ENCODE data around the gene SYT3. TPM values are rescaled to one million over a fixed set of nuclear protein-coding genes. Genes with fewer than 3 reads are reported as not detected.

SYT3 gene
- total RNA-seq, 1 experiment from 2014 or later = 14.6 TPM

DNA sequence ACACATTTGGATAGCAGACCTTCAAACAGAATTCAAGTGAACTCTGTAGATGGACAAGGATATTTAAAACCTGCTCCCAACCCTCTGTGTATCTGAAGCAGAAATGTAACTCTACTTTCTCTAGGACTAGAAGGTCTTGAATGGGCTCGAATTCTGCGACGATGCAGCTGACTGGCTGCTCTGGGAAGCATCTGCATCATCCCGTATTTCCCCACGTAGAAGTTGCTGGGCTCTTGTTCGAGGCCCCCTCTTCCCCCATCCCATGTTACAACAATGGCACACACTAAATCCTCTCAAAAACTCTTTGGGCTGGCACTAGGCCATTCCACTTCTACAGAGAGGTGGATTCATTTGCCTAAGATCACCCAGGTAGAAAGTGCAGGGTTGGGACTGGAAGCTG lies 24.5 kb upstream of the SYT3 start:
- ChIA-PET POLR2A (interaction anchor here (0.6 kb wide), 1 partner anchor 60 kb away, joined by 3 read pairs; no protein-coding TSS in a partner anchor), CTCF (interaction anchor here (0.6 to 4.5 kb wide), 3 partner anchors 108 to 172 kb away, joined by 3 to 13 read pairs (median 3); no protein-coding TSS in a partner anchor)
- peaks cover 12% of the 10 kb centered on the region for H3K9me3 Mint-ChIP-seq
- TF ChIP-seq CREM (CRISPR knock-in tag; IDR thresholded peaks at IDR 0.05) (no peak), GRHL2 (CRISPR knock-in tag; IDR thresholded peaks at IDR 0.05; ENCODE audit: insufficient replicate concordance, severe bottlenecking) (no peak), CREB1 (CRISPR knock-in tag; IDR thresholded peaks at IDR 0.05) (no peak), ZNF138 (CRISPR knock-in tag; conservative IDR thresholded peaks at IDR 0.05) (no peak), RORB (CRISPR knock-in tag; IDR thresholded peaks at IDR 0.05) (no peak), OVOL2 (CRISPR knock-in tag; IDR thresholded peaks at IDR 0.05; ENCODE audit: borderline replicate concordance) (no peak)
- TF ChIP-seq, protein P1, sequence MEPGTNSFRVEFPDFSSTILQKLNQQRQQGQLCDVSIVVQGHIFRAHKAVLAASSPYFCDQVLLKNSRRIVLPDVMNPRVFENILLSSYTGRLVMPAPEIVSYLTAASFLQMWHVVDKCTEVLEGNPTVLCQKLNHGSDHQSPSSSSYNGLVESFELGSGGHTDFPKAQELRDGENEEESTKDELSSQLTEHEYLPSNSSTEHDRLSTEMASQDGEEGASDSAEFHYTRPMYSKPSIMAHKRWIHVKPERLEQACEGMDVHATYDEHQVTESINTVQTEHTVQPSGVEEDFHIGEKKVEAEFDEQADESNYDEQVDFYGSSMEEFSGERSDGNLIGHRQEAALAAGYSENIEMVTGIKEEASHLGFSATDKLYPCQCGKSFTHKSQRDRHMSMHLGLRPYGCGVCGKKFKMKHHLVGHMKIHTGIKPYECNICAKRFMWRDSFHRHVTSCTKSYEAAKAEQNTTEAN (CRISPR knock-in tag; IDR thresholded peaks at IDR 0.05) = no peak
- no peak overlapping the region for H3K4me3 Mint-ChIP-seq
- peaks cover 8% of the 10 kb centered on the region for H3K36me3 Mint-ChIP-seq
- ATAC-seq (no peak), DNase-seq (ENCODE audit: low spot score) (no peak)
- peaks cover 16% of the 10 kb centered on the region for H3K4me1 Mint-ChIP-seq
- no peak overlapping the region for H3K27ac Mint-ChIP-seq
- H3K27me3 Mint-ChIP-seq (ENCODE audit: low read depth) = peaks cover 64% of the 10 kb centered on the region

DNA sequence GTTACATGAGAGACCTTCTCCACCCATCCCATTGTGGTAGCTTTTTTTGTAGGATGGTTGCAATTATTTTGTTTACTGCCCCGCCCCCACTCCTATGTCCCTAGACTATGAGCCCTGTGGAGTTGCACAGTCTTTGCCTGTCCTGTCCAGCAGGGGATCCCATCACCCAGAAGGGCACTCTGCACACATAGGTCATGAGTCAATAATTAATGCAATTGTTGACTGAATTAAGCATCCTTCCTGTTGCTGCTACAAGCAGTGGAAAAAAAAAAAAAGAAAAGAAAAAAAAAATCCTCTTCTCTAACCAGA lies 23.8 kb upstream of the SYT3 start:
- DNase-seq (ENCODE audit: low spot score) = no peak
- no peak for ATAC-seq
- POLR2A ChIA-PET = no interaction called here
- H3K9me3 Mint-ChIP-seq = peaks cover 12% of the 10 kb centered on the region
- H3K27ac Mint-ChIP-seq = no peak overlapping the region
- TF ChIP-seq PREB (CRISPR knock-in tag; IDR thresholded peaks at IDR 0.05; ENCODE audit: borderline replicate concordance) (no peak), USF2 (CRISPR knock-in tag; IDR thresholded peaks at IDR 0.05) (no peak), TCF7 (CRISPR knock-in tag; IDR thresholded peaks at IDR 0.05; ENCODE audit: low read depth) (no peak), ESRRA (CRISPR knock-in tag; IDR thresholded peaks at IDR 0.05; ENCODE audit: borderline replicate concordance) (no peak), NFYB (CRISPR knock-in tag; conservative IDR thresholded peaks at IDR 0.05; ENCODE audit: low read depth) (no peak), ZNF423 (CRISPR knock-in tag; IDR thresholded peaks at IDR 0.05) (no peak), ZNF317 (CRISPR knock-in tag; IDR thresholded peaks at IDR 0.05; ENCODE audit: borderline replicate concordance, low read depth) (no peak), ZSCAN18 (CRISPR knock-in tag; IDR thresholded peaks at IDR 0.05) (no peak), RELA (CRISPR knock-in tag; IDR thresholded peaks at IDR 0.05; ENCODE audit: borderline replicate concordance) (no peak), NFE2L1 (CRISPR knock-in tag; IDR thresholded peaks at IDR 0.05) (no peak), OVOL2 (CRISPR knock-in tag; IDR thresholded peaks at IDR 0.05; ENCODE audit: borderline replicate concordance) (no peak), JAZF1 (CRISPR knock-in tag; IDR thresholded peaks at IDR 0.05) (no peak), FOXJ3 (CRISPR knock-in tag; IDR thresholded peaks at IDR 0.05; ENCODE audit: borderline replicate concordance) (no peak), NR3C1 (CRISPR knock-in tag; conservative IDR thresholded peaks at IDR 0.05; ENCODE audit: low read depth) (no peak), ERG (CRISPR knock-in tag; IDR thresholded peaks at IDR 0.05) (no peak), ATF1 (CRISPR knock-in tag; IDR thresholded peaks at IDR 0.05) (no peak)
- TF ChIP-seq, protein P2, sequence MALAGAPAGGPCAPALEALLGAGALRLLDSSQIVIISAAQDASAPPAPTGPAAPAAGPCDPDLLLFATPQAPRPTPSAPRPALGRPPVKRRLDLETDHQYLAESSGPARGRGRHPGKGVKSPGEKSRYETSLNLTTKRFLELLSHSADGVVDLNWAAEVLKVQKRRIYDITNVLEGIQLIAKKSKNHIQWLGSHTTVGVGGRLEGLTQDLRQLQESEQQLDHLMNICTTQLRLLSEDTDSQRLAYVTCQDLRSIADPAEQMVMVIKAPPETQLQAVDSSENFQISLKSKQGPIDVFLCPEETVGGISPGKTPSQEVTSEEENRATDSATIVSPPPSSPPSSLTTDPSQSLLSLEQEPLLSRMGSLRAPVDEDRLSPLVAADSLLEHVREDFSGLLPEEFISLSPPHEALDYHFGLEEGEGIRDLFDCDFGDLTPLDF (CRISPR knock-in tag; IDR thresholded peaks at IDR 0.05) = no peak
- TF ChIP-seq, protein P3, sequence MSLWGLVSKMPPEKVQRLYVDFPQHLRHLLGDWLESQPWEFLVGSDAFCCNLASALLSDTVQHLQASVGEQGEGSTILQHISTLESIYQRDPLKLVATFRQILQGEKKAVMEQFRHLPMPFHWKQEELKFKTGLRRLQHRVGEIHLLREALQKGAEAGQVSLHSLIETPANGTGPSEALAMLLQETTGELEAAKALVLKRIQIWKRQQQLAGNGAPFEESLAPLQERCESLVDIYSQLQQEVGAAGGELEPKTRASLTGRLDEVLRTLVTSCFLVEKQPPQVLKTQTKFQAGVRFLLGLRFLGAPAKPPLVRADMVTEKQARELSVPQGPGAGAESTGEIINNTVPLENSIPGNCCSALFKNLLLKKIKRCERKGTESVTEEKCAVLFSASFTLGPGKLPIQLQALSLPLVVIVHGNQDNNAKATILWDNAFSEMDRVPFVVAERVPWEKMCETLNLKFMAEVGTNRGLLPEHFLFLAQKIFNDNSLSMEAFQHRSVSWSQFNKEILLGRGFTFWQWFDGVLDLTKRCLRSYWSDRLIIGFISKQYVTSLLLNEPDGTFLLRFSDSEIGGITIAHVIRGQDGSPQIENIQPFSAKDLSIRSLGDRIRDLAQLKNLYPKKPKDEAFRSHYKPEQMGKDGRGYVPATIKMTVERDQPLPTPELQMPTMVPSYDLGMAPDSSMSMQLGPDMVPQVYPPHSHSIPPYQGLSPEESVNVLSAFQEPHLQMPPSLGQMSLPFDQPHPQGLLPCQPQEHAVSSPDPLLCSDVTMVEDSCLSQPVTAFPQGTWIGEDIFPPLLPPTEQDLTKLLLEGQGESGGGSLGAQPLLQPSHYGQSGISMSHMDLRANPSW (CRISPR knock-in tag; conservative IDR thresholded peaks at IDR 0.05; ENCODE audit: low read depth) = no peak
- peaks cover 16% of the 10 kb centered on the region for H3K4me1 Mint-ChIP-seq
- CTCF ChIA-PET = interaction anchor here (4.5 kb wide), 1 partner anchor 107 kb away, joined by 13 read pairs; no protein-coding TSS in a partner anchor
- H3K36me3 Mint-ChIP-seq = peaks cover 8% of the 10 kb centered on the region
- peaks cover 60% of the 10 kb centered on the region for H3K27me3 Mint-ChIP-seq (ENCODE audit: low read depth)
- H3K4me3 Mint-ChIP-seq = no peak overlapping the region
